Activated CD4-positive, alpha-beta T cell treated with anti-CD3 and anti-CD28 coated beads for 36 hours (primary cell): ENCODE results near the gene GNAI1. TPM values are rescaled to one million over a fixed set of nuclear protein-coding genes. Genes with fewer than 3 reads are reported as not detected.
A peak's percentile ranks its signal among the peaks of the same experiment; 100 is the strongest.

Source experiments
- ATAC-seq: fragments of 200-7000 bp; cut with Tn5 transposase; one replicate; pipeline ENCODE4 v1.10.0; 2021; ENCODE audit warnings: mild to moderate bottlenecking, moderate library complexity
- CTCF ChIA-PET: fragments of 350-600 bp; sonication (Branson Sonifier 250); formaldehyde crosslinking; loops from one replicate; lab custom pipeline; 2021; ENCODE audit warnings: antibody characterized with exemption; lab: Charles Lee
- POLR2A ChIA-PET: fragments of 350-600 bp; sonication (Branson Sonifier 250); formaldehyde crosslinking; loops from one replicate; lab custom pipeline; 2021; ENCODE audit warnings: antibody characterized with exemption, inconsistent platforms; lab: Charles Lee
- DNase-seq: peaks from one replicate; pipeline ENCODE4 v3.0.0-alpha.2; 2020
- H3K27ac Mint-ChIP-seq: one replicate; pipeline ENCODE4 v1.8.0; 2021; ENCODE audit warnings: mixed read lengths
- H3K27me3 Mint-ChIP-seq: one replicate; pipeline ENCODE4 v1.8.0; 2021; ENCODE audit warnings: mixed read lengths
- H3K36me3 Mint-ChIP-seq: one replicate; pipeline ENCODE4 v1.8.0; 2021; ENCODE audit warnings: low read depth, mixed read lengths
- H3K4me1 Mint-ChIP-seq: one replicate; pipeline ENCODE4 v1.8.0; 2021; ENCODE audit warnings: mixed read lengths
- H3K4me3 Mint-ChIP-seq: one replicate; pipeline ENCODE4 v1.8.0; 2021; ENCODE audit warnings: mild to moderate bottlenecking, moderate library complexity, mixed read lengths
- H3K9me3 Mint-ChIP-seq: one replicate; pipeline ENCODE4 v1.8.0; 2021; ENCODE audit warnings: low read depth, mixed read lengths
- intact Hi-C, 2 experiments: fragments of 100-400 bp; cut with DNase I in 1 of 2; cut with micrococcal nuclease in 1 of 2; formaldehyde crosslinking; loops; one replicate each; pipeline versions ENCODE4 v1.14.2 to v1.15.1; 2022 to 2024; cut with DNase I, micrococcal nuclease
- total RNA-seq, 2 experiments: library from RNA; stranded (reverse); gene quantifications; one replicate each; pipeline ENCODE4 v1.2.3, GENCODE V29; 2021

The GNAI1 gene
- total RNA-seq, 2 experiments from 2014 or later: 3.6 to 4.1 TPM

GRCh38 chr7:80132594-80132993 is 2.0 kb upstream of the GNAI1 start:
- Mint-ChIP-seq H3K36me3 (no peaks in the 10 kb centered on the region), H3K9me3 (no peaks in the 10 kb centered on the region), H3K4me3 (no peak overlapping the region), H3K4me1 (peaks cover 25% of the 10 kb centered on the region), H3K27ac (no peak overlapping the region), H3K27me3 (peaks cover 35% of the 10 kb centered on the region)
- DNase-seq (no peak), ATAC-seq (no peak)
- ChIA-PET POLR2A (no interaction called here), CTCF (no interaction called here)
- intact Hi-C loops: loop anchor here (5.0 to 10.0 kb wide), 2 partner anchors 70 to 212 kb away; no protein-coding TSS in a partner anchor

- Mint-ChIP-seq H3K27me3 (peaks cover 38% of the 10 kb centered on the region), H3K36me3 (no peaks in the 10 kb centered on the region), H3K4me3 (peak overlapping the region; percentile 61), H3K27ac (no peak overlapping the region), H3K9me3 (no peaks in the 10 kb centered on the region), H3K4me1 (peaks cover 28% of the 10 kb centered on the region)
- intact Hi-C loops: loop anchor here (2.0 to 10.0 kb wide), 4 partner anchors 71 to 259 kb away; no protein-coding TSS in a partner anchor
- CTCF ChIA-PET: interaction anchor here (1.0 to 1.1 kb wide), 2 partner anchors 256 to 259 kb away, joined by 3 to 5 read pairs; no protein-coding TSS in a partner anchor
- POLR2A ChIA-PET: no interaction called here
- DNase-seq (no peak), ATAC-seq (no peak)
These were observed 1.1 kb upstream of the GNAI1 start for GRCh38 chr7:80133361-80134114.

GRCh38 chr7:80134115-80134535 is 506 bp upstream of the GNAI1 start:
- intact Hi-C loops: loop anchor here (2.0 to 10.0 kb wide), 4 partner anchors 72 to 259 kb away; no protein-coding TSS in a partner anchor
- no peaks in the 10 kb centered on the region for H3K36me3 Mint-ChIP-seq
- H3K4me1 Mint-ChIP-seq: peaks cover 33% of the 10 kb centered on the region
- no peaks in the 10 kb centered on the region for H3K9me3 Mint-ChIP-seq
- peak overlapping the region; percentile 61 for H3K4me3 Mint-ChIP-seq
- peaks cover 43% of the 10 kb centered on the region for H3K27me3 Mint-ChIP-seq
- DNase-seq (no peak), ATAC-seq (no peak)
- CTCF ChIA-PET: interaction anchor here (0.6 to 1.2 kb wide), 4 partner anchors 50 to 258 kb away, joined by 3 to 5 read pairs (median 3); no protein-coding TSS in a partner anchor
- POLR2A ChIA-PET: no interaction called here
- peak overlapping the region; percentile 42 for H3K27ac Mint-ChIP-seq

- intact Hi-C loops: loop anchor here (1.0 to 10.0 kb wide), 9 partner anchors 16 to 257 kb away; no protein-coding TSS in a partner anchor
- ATAC-seq (peak; percentile 16), DNase-seq (peak; percentile 54)
- H3K9me3 Mint-ChIP-seq: no peaks in the 10 kb centered on the region
- H3K36me3 Mint-ChIP-seq: no peaks in the 10 kb centered on the region
- ChIA-PET POLR2A (no interaction called here), CTCF (interaction anchor here (1.2 to 1.3 kb wide), 2 partner anchors 12 to 98 kb away, joined by 3 to 4 read pairs; no protein-coding TSS in a partner anchor)
- peaks cover 47% of the 10 kb centered on the region for H3K27me3 Mint-ChIP-seq
- H3K4me1 Mint-ChIP-seq: peaks cover 35% of the 10 kb centered on the region
- H3K27ac Mint-ChIP-seq: peak overlapping the region; percentile 85
- peak overlapping the region; percentile 68 for H3K4me3 Mint-ChIP-seq
These were observed 876 bp downstream of the GNAI1 start for GRCh38 chr7:80135309-80136104.

GRCh38 chr7:80136261-80137055 is 1.8 kb downstream of the GNAI1 start:
- H3K4me1 Mint-ChIP-seq: peaks cover 35% of the 10 kb centered on the region
- intact Hi-C loops: loop anchor here (1.0 to 10.0 kb wide), 6 partner anchors 15 to 208 kb away; no protein-coding TSS in a partner anchor
- no peaks in the 10 kb centered on the region for H3K36me3 Mint-ChIP-seq
- DNase-seq (no peak), ATAC-seq (peak; percentile 69)
- H3K27ac Mint-ChIP-seq: peak overlapping the region; percentile 85
- ChIA-PET POLR2A (no interaction called here), CTCF (no interaction called here)
- H3K9me3 Mint-ChIP-seq: no peaks in the 10 kb centered on the region
- peaks cover 45% of the 10 kb centered on the region for H3K27me3 Mint-ChIP-seq
- peak overlapping the region; percentile 65 for H3K4me3 Mint-ChIP-seq

- no peak for DNase-seq
- Mint-ChIP-seq H3K9me3 (no peaks in the 10 kb centered on the region), H3K36me3 (no peaks in the 10 kb centered on the region), H3K27ac (no peak overlapping the region), H3K4me3 (no peak overlapping the region), H3K4me1 (peaks cover 35% of the 10 kb centered on the region), H3K27me3 (peaks cover 42% of the 10 kb centered on the region)
- ChIA-PET CTCF (interaction anchor here (1.0 kb wide), 1 partner anchor 17 kb away, joined by 4 read pairs; no protein-coding TSS in a partner anchor), POLR2A (no interaction called here)
- ATAC-seq: no peak
- intact Hi-C loops: loop anchor here in 1 of 2 experiments (2.0 to 10.0 kb wide), 3 partner anchors 35 to 207 kb away; no protein-coding TSS in a partner anchor
These were observed 2.8 kb downstream of the GNAI1 start for GRCh38 chr7:80137410-80137809.

GRCh38 chr7:80139236-80139635 is 4.6 kb downstream of the GNAI1 start:
- CTCF ChIA-PET: interaction anchor here (0.8 kb wide), 1 partner anchor 8 kb away, joined by 3 read pairs; no protein-coding TSS in a partner anchor
- intact Hi-C loops: loop anchor here in 1 of 2 experiments (5.0 to 10.0 kb wide), 2 partner anchors 33 to 206 kb away; no protein-coding TSS in a partner anchor
- Mint-ChIP-seq H3K9me3 (no peaks in the 10 kb centered on the region), H3K27me3 (peaks cover 33% of the 10 kb centered on the region), H3K27ac (no peak overlapping the region), H3K36me3 (no peaks in the 10 kb centered on the region), H3K4me1 (peaks cover 24% of the 10 kb centered on the region), H3K4me3 (no peak overlapping the region)
- ATAC-seq (no peak), DNase-seq (no peak)
- POLR2A ChIA-PET: interaction anchor here (0.7 kb wide), 1 partner anchor 31 kb away, joined by 3 read pairs; no protein-coding TSS in a partner anchor

- no peak overlapping the region for H3K27ac Mint-ChIP-seq
- intact Hi-C loops: no loop called here
- ChIA-PET POLR2A (no interaction called here), CTCF (no interaction called here)
- H3K36me3 Mint-ChIP-seq: no peaks in the 10 kb centered on the region
- H3K4me3 Mint-ChIP-seq: no peak overlapping the region
- H3K9me3 Mint-ChIP-seq: no peaks in the 10 kb centered on the region
- ATAC-seq (no peak), DNase-seq (no peak)
- H3K4me1 Mint-ChIP-seq: peaks cover 23% of the 10 kb centered on the region
- peaks cover 37% of the 10 kb centered on the region for H3K27me3 Mint-ChIP-seq
These were observed 5.8 kb downstream of the GNAI1 start for GRCh38 chr7:80140388-80140787.

- POLR2A ChIA-PET: no interaction called here
- H3K36me3 Mint-ChIP-seq: no peaks in the 10 kb centered on the region
- DNase-seq (no peak), ATAC-seq (no peak)
- H3K27ac Mint-ChIP-seq: no peak overlapping the region
- peaks cover 17% of the 10 kb centered on the region for H3K4me1 Mint-ChIP-seq
- peaks cover 35% of the 10 kb centered on the region for H3K27me3 Mint-ChIP-seq
- intact Hi-C loops: no loop called here
- H3K9me3 Mint-ChIP-seq: no peaks in the 10 kb centered on the region
- H3K4me3 Mint-ChIP-seq: no peak overlapping the region
- CTCF ChIA-PET: no interaction called here
These were observed 6.7 kb downstream of the GNAI1 start for GRCh38 chr7:80141376-80141775.

GRCh38 chr7:80142853-80143580 is 8.4 kb downstream of the GNAI1 start:
- ATAC-seq: no peak
- Mint-ChIP-seq H3K27ac (no peak overlapping the region), H3K4me3 (no peak overlapping the region), H3K27me3 (peaks cover 31% of the 10 kb centered on the region), H3K36me3 (no peaks in the 10 kb centered on the region), H3K4me1 (peaks cover 7% of the 10 kb centered on the region), H3K9me3 (no peaks in the 10 kb centered on the region)
- POLR2A ChIA-PET: no interaction called here
- CTCF ChIA-PET: no interaction called here
- DNase-seq: no peak
- intact Hi-C loops: no loop called here
